Gastroesophageal sphincter (tissue), 4 donors: Measurements from ENCODE around the gene OR51D1. TPM values are rescaled to one million over a fixed set of nuclear protein-coding genes. Genes with fewer than 3 reads are reported as not detected.

Experiments
- ATAC-seq: fragments of 150-250 bp; one replicate; pipeline ENCODE4 v1.9.1; 2016; ENCODE audit warnings: mild to moderate bottlenecking, moderate library complexity
- H3K27ac ChIP-seq, 4 donors: fragments of 200-600 bp; sonication (generic) in 3 of 4; 1 replicate in 3 of 4; 2 replicates in 1 of 4; pipeline ENCODE4 v1.5.1; 2016 to 2019
- H3K27me3 ChIP-seq: fragments of 200-600 bp; sonication (generic); one replicate; pipeline ENCODE4 v1.5.1; 2019
- H3K36me3 ChIP-seq, 2 donors: fragments of 200-600 bp; sonication (generic); one replicate each; pipeline ENCODE4 v1.5.1; 2019; ENCODE audit warnings: control low read depth in 1 of 2
- H3K4me1 ChIP-seq, 3 donors: fragments of 200-600 bp; sonication (generic); 1 replicate in 2 of 3; 2 replicates in 1 of 3; pipeline ENCODE4 v1.5.1; 2016 to 2019; ENCODE audit warnings: control low read depth in 2 of 3
- H3K4me3 ChIP-seq, 2 donors: fragments of 200-600 bp; sonication (generic); one replicate each; pipeline ENCODE4 v1.5.1; 2019; ENCODE audit warnings: mild to moderate bottlenecking in 1 of 2, moderate library complexity in 1 of 2
- H3K9me3 ChIP-seq, 3 donors: fragments of 200-600 bp; sonication (generic); one replicate each; pipeline ENCODE4 v1.5.1; 2017 to 2019; ENCODE audit warnings: control low read depth in 2 of 3
- EP300 ChIP-seq: sonication (generic); formaldehyde crosslinking; IDR thresholded peaks from one replicate; pipeline ENCODE4 v1.6.1; 2017; ENCODE audit warnings: antibody characterized with exemption, mild to moderate bottlenecking
- POLR2A ChIP-seq, 2 donors: fragments of 450-650 bp; IDR thresholded peaks; one replicate each; pipeline ENCODE4 v1.6.1; 2017; ENCODE audit warnings: antibody characterized with exemption in 2 of 2, mild to moderate bottlenecking in 2 of 2, moderate library complexity in 1 of 2
- POLR2AphosphoS5 ChIP-seq: sonication (generic); formaldehyde crosslinking; IDR thresholded peaks from one replicate; pipeline ENCODE4 v1.6.1; 2017; ENCODE audit warnings: antibody characterized with exemption
- WGBS, 2 donors: methylation state at CpG; one replicate each; pipeline ENCODE4 v1.1.5; 2018; ENCODE audit warnings: low coverage in 1 of 2; 5-methylcytosine and 5-hydroxymethylcytosine counted together
- total RNA-seq, 4 donors: library from RNA; depleted of rRNA; stranded (reverse); fragments of >200 nt; gene quantifications; one replicate each; pipeline ENCODE4 v1.1.0, GENCODE V29; 2016
- TF ChIP-seq, protein P1 (sequence below), 4 experiments: fragments of 200-600 bp in 2 of 4; fragments of 450-650 bp in 2 of 4; sonication (generic) in 1 of 4; IDR thresholded peaks; one replicate each; pipeline ENCODE4 v1.5.1; 2017 to 2019; ENCODE audit warnings: antibody characterized with exemption in 4 of 4, mild to moderate bottlenecking in 2 of 4, moderate library complexity in 2 of 4

The OR51D1 gene
- total RNA-seq, 4 donors from 2014 or later = not detected

DNA sequence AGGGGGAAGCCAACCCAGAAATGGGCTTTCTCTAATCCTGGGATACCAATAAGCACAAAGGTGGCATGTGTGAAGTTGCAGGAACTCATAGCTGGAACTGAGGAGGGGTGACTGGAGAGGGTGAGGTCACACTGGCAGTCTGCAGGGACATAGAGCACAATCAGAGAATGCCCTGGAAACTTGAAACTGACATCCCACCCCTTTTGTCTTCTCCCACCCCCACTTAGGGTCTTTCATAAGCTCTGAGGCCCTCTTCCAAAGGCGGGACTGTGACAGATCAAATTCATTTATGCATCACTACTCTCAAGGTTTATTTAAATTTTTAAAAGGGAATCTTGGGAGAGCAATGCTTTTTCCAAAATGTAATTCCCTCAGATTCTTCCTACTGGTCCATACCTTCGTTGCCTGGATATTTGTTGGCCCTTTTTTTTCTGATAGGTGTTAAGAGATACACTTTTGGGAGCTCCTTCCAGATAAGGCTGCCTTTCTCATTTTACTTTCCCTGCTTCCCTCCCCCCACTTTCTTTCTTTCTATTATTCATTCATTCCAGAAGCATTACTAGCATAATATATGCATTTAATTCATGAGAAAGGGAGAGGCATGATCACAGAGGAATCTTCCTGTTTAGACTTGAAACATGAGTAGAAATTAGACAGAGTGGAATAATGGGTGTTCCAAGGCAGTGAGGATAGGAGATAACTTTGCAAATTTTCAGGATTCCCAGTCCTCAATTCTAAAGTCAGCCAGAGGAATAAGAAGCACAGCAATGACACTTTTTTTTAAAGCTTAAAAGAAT, 45.5 kb downstream of the OR51D1 start:
- Histone ChIP-seq H3K36me3 (no peaks in the 10 kb centered on the region), H3K27me3 (no peaks in the 10 kb centered on the region), H3K9me3 (no peaks in the 10 kb centered on the region), H3K4me1 (no peaks in the 10 kb centered on the region), H3K4me3 (no peak overlapping the region), H3K27ac (no peak overlapping the region)
- no peak for ATAC-seq
- WGBS, 2 donors = 68 to 69% methylated on average over 2 of the region's 2 CpGs
- TF ChIP-seq, protein P1, sequence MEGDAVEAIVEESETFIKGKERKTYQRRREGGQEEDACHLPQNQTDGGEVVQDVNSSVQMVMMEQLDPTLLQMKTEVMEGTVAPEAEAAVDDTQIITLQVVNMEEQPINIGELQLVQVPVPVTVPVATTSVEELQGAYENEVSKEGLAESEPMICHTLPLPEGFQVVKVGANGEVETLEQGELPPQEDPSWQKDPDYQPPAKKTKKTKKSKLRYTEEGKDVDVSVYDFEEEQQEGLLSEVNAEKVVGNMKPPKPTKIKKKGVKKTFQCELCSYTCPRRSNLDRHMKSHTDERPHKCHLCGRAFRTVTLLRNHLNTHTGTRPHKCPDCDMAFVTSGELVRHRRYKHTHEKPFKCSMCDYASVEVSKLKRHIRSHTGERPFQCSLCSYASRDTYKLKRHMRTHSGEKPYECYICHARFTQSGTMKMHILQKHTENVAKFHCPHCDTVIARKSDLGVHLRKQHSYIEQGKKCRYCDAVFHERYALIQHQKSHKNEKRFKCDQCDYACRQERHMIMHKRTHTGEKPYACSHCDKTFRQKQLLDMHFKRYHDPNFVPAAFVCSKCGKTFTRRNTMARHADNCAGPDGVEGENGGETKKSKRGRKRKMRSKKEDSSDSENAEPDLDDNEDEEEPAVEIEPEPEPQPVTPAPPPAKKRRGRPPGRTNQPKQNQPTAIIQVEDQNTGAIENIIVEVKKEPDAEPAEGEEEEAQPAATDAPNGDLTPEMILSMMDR (IDR thresholded peaks at IDR 0.05) = no peak
- TF ChIP-seq POLR2A (IDR thresholded peaks at IDR 0.05) (no peak), EP300 (no peak), POLR2AphosphoS5 (no peak)

DNA sequence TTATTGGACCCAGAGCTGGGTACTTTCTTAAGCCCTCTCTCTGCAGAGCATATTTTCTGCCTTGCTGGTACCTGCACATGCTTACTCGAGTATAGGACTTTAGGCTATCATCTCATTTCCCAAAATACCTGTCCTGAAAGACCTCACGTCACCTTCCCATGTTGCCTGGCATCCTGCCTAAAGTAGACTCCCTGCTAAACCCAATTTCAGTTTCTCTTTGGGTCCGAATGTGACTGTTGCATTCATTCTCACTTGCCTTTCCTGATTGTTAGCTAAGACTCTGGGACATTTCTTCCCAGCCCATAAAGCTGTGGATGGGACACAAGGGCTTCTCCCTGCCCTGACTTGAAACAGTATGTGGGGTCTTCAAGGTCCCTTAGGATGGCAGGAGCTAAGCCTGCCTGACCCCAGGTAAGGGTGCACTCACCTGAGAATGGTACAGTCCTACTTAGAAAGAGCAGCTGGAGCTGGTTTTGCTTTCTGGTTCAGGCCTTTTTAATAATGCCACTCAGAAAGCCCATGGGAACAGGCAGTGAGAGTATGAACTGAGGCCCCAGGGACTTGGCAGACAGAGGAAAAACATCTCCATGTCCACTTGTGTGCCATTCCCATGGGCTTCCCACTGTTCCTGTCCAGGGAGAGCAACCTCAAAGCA, 47.5 kb downstream of the OR51D1 start:
- no peaks in the 10 kb centered on the region for H3K27me3 ChIP-seq
- 72 to 78% methylated on average over 3 of the region's 3 CpGs for WGBS, 2 donors
- no peak overlapping the region for H3K4me3 ChIP-seq
- no peak overlapping the region for H3K27ac ChIP-seq
- no peaks in the 10 kb centered on the region for H3K36me3 ChIP-seq
- no peak for TF ChIP-seq EP300
- H3K9me3 ChIP-seq = no peaks in the 10 kb centered on the region
- no peaks in the 10 kb centered on the region for H3K4me1 ChIP-seq
- ATAC-seq = no peak

Other genes with a start within 250 kb of the OR51D1 start
- gene TRIM21, start 243.8 kb upstream of the OR51D1 start, total RNA-seq = 10 to 100 TPM; 16.1 to 20.1 (median 17.0) TPM
- gene OR52K2, start 188.2 kb upstream of the OR51D1 start, total RNA-seq = under 1 TPM in 1 of 4 donors, not detected in 3; 0.94 TPM
- not detected for gene OR52K1, start 154.8 kb upstream of the OR51D1 start, total RNA-seq
- gene OR52M1, start 92.3 kb upstream of the OR51D1 start, total RNA-seq = not detected
- gene OR52I2, start 55.7 kb upstream of the OR51D1 start, total RNA-seq = not detected
- gene OR52I1, start 43.4 kb upstream of the OR51D1 start, total RNA-seq = not detected
- 10 to 100 TPM; 12.0 to 17.3 (median 14.0) TPM for gene TRIM68, start 29.2 kb upstream of the OR51D1 start, total RNA-seq
- gene OR51E1, start 6.5 kb downstream of the OR51D1 start, total RNA-seq = under 1 TPM; 0.27 to 0.78 (median 0.65) TPM
- 1 to 10 TPM in 1 of 4 donors, under 1 TPM in 2, not detected in 1; 0.67 to 2.5 (median 0.94) TPM for gene OR51E2, start 60.4 kb downstream of the OR51D1 start, total RNA-seq
- not detected for gene MMP26, start 67.3 kb downstream of the OR51D1 start, total RNA-seq
- not detected for gene OR51F1, start 132.5 kb downstream of the OR51D1 start, total RNA-seq
- not detected for gene OR52R1, start 166.9 kb downstream of the OR51D1 start, total RNA-seq
- not detected for gene OR51F2, start 183.8 kb downstream of the OR51D1 start, total RNA-seq
- not detected for gene OR51S1, start 211.7 kb downstream of the OR51D1 start, total RNA-seq
- gene OR51T1, start 244.4 kb downstream of the OR51D1 start, total RNA-seq = not detected